HepG2 (cell line): ENCODE measurements around the gene PSMD2.

Experiments used
- EZH2 ChIP-seq: conservative IDR thresholded peaks from 2 replicates; pipeline ENCODE4 v1.6.1; 2012; ENCODE audit warnings: mild to moderate bottlenecking, low read depth, low read length, moderate library complexity
- FOXM1 ChIP-seq: sonication (generic); formaldehyde crosslinking; IDR thresholded peaks from 2 replicates; pipeline ENCODE4 v1.5.0; 2020; ENCODE audit warnings: missing genetic modification reagents
- IRF2 ChIP-seq: IDR thresholded peaks from 2 replicates; pipeline ENCODE4 v1.6.1; 2018; ENCODE audit warnings: missing genetic modification reagents, missing compliant biosample characterization
- RAD21 ChIP-seq: fragments of 450-650 bp; formaldehyde crosslinking; IDR thresholded peaks from 2 replicates; pipeline ENCODE4 v1.5.0; 2020; ENCODE audit warnings: mild to moderate bottlenecking
- RARG ChIP-seq: sonication (generic); formaldehyde crosslinking; IDR thresholded peaks from 2 replicates; pipeline ENCODE4 v1.4.0; 2020; ENCODE audit warnings: low read depth, mild to moderate bottlenecking, missing genetic modification reagents
- TAF1 ChIP-seq: sonication (generic); formaldehyde crosslinking; IDR thresholded peaks from 2 replicates; pipeline ENCODE4 v1.4.0; 2020; ENCODE audit warnings: missing genetic modification reagents
- ZNF550 ChIP-seq: sonication (generic); formaldehyde crosslinking; IDR thresholded peaks from 2 replicates; pipeline ENCODE4 v1.4.0; 2020; ENCODE audit warnings: mild to moderate bottlenecking, missing genetic modification reagents, borderline replicate concordance
- TF ChIP-seq, protein P1 (sequence below), 2 experiments: IDR thresholded peaks; 2 replicates each; pipeline ENCODE4 v1.6.1; 2011 to 2012; ENCODE audit warnings: low read length in 2 of 2, borderline replicate concordance in 1 of 2, low read depth in 1 of 2, mild to moderate bottlenecking in 1 of 2, moderate library complexity in 1 of 2
- TF ChIP-seq, protein P2 (sequence below): sonication (generic); formaldehyde crosslinking; IDR thresholded peaks from 2 replicates; pipeline ENCODE4 v1.8.0; 2022; ENCODE audit warnings: mild to moderate bottlenecking, missing genetic modification reagents
- TF ChIP-seq, protein P3 (sequence below): sonication (generic); formaldehyde crosslinking; IDR thresholded peaks from 2 replicates; pipeline ENCODE4 v1.8.0; 2022; ENCODE audit warnings: low read depth, missing genetic modification reagents

DNA sequence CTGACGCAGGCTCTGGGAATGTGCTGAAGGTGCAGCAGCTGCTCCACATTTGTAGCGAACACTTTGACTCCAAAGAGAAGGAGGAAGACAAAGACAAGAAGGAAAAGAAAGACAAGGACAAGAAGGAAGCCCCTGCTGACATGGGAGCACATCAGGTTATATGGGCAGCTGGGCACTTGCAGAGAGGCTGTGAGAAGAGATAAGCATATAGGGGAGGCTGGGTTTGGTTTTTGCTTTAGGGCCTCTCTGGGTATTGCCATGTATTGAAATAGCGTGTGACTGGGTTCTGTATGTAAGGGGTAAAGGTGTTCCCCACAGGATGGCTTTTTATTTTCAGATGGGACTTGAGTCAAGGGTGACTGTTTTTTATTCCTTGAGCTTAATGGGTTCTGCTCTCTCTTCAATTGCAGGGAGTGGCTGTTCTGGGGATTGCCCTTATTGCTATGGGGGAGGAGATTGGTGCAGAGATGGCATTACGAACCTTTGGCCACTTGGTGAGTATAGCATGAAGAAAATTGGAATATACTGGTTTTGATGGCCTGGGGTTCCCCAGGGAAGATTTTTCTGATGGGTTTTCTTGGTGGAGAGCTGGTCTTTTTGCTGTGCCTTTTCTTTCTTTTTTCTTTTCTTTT, 7.4 kb downstream of the PSMD2 start:
- TF ChIP-seq RAD21 (CRISPR knock-in tag) (no peak), FOXM1 (no peak), RARG (CRISPR knock-in tag) (no peak), TAF1 (CRISPR knock-in tag) (no peak), ZNF550 (CRISPR knock-in tag) (no peak), IRF2 (CRISPR knock-in tag) (no peak), EZH2 (no peak)
- TF ChIP-seq, protein P1, sequence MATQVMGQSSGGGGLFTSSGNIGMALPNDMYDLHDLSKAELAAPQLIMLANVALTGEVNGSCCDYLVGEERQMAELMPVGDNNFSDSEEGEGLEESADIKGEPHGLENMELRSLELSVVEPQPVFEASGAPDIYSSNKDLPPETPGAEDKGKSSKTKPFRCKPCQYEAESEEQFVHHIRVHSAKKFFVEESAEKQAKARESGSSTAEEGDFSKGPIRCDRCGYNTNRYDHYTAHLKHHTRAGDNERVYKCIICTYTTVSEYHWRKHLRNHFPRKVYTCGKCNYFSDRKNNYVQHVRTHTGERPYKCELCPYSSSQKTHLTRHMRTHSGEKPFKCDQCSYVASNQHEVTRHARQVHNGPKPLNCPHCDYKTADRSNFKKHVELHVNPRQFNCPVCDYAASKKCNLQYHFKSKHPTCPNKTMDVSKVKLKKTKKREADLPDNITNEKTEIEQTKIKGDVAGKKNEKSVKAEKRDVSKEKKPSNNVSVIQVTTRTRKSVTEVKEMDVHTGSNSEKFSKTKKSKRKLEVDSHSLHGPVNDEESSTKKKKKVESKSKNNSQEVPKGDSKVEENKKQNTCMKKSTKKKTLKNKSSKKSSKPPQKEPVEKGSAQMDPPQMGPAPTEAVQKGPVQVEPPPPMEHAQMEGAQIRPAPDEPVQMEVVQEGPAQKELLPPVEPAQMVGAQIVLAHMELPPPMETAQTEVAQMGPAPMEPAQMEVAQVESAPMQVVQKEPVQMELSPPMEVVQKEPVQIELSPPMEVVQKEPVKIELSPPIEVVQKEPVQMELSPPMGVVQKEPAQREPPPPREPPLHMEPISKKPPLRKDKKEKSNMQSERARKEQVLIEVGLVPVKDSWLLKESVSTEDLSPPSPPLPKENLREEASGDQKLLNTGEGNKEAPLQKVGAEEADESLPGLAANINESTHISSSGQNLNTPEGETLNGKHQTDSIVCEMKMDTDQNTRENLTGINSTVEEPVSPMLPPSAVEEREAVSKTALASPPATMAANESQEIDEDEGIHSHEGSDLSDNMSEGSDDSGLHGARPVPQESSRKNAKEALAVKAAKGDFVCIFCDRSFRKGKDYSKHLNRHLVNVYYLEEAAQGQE (IDR thresholded peaks at IDR 0.05; ENCODE audit: borderline replicate concordance in 1 of 2, low read depth in 1 of 2, low read length in 2 of 2) = no peak
- TF ChIP-seq, protein P2, sequence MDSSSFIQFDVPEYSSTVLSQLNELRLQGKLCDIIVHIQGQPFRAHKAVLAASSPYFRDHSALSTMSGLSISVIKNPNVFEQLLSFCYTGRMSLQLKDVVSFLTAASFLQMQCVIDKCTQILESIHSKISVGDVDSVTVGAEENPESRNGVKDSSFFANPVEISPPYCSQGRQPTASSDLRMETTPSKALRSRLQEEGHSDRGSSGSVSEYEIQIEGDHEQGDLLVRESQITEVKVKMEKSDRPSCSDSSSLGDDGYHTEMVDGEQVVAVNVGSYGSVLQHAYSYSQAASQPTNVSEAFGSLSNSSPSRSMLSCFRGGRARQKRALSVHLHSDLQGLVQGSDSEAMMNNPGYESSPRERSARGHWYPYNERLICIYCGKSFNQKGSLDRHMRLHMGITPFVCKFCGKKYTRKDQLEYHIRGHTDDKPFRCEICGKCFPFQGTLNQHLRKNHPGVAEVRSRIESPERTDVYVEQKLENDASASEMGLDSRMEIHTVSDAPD (CRISPR knock-in tag) = no peak
- TF ChIP-seq, protein P3, sequence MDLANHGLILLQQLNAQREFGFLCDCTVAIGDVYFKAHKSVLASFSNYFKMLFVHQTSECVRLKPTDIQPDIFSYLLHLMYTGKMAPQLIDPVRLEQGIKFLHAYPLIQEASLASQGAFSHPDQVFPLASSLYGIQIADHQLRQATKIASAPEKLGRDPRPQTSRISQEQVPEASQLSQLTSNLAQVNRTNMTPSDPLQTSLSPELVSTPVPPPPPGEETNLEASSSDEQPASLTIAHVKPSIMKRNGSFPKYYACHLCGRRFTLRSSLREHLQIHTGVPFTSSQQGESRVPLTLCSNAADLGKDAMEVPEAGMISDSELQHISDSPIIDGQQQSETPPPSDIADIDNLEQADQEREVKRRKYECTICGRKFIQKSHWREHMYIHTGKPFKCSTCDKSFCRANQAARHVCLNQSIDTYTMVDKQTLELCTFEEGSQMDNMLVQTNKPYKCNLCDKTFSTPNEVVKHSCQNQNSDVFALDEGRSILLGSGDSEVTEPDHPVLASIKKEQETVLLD (CRISPR knock-in tag) = no peak
